Activated naive CD4-positive, alpha-beta T cell treated with anti-CD3 and anti-CD28 coated beads, Interleukin-2, amount 50 U/mL, for 72 hours (primary cell): ENCODE results near the gene ADAM22. TPM values are rescaled to one million over a fixed set of nuclear protein-coding genes. Genes with fewer than 3 reads are reported as not detected.

Source experiments
- ATAC-seq, 2 donors: fragments of 150-1000 bp; cut with Tn5 transposase; 2 replicates each; pipeline ENCODE4 v1.10.0; 2021; ENCODE audit warnings: mild to moderate bottlenecking in 2 of 2, moderate library complexity in 2 of 2
- DNase-seq, 2 donors: peaks; one replicate each; pipeline ENCODE4 v3.0.0; 2021 to 2022; ENCODE audit warnings: low spot score in 2 of 2
- H3K27ac Mint-ChIP-seq, 2 donors: one replicate each; pipeline ENCODE4 v1.8.0; 2022; ENCODE audit warnings: mild to moderate bottlenecking in 2 of 2, mixed read lengths in 2 of 2
- H3K36me3 Mint-ChIP-seq, 2 donors: one replicate each; pipeline ENCODE4 v1.8.0; 2022; ENCODE audit warnings: mixed read lengths in 2 of 2
- H3K9me3 Mint-ChIP-seq, 2 donors: one replicate each; pipeline ENCODE4 v1.8.0; 2022; ENCODE audit warnings: mixed read lengths in 2 of 2
- total RNA-seq, 2 donors: library from RNA; stranded (reverse); gene quantifications; one replicate each; pipeline ENCODE4 v1.2.3, GENCODE V29; 2022

The ADAM22 gene
- total RNA-seq, 2 donors from 2014 or later: 0.27 to 1.3 TPM

- no peaks in the 10 kb centered on the region for H3K9me3 Mint-ChIP-seq
- DNase-seq: no peak
- H3K27ac Mint-ChIP-seq: no peak overlapping the region
- ATAC-seq: no peak
- peaks cover 11 to 39% of the 10 kb centered on the region in 2 donors for H3K36me3 Mint-ChIP-seq
These were observed 269.4 kb downstream of the ADAM22 start for GRCh38 chr7:88203401-88203800.

GRCh38 chr7:88204525-88205110, 270.6 kb downstream of the ADAM22 start:
- Mint-ChIP-seq H3K27ac (peak overlapping the region in 1 of 2 donors; percentile 47), H3K9me3 (no peaks in the 10 kb centered on the region), H3K36me3 (peaks cover 11 to 47% of the 10 kb centered on the region in 2 donors)
- ATAC-seq (no peak), DNase-seq (no peak)

- ATAC-seq (no peak), DNase-seq (no peak)
- Mint-ChIP-seq H3K9me3 (no peaks in the 10 kb centered on the region), H3K36me3 (peaks cover 11 to 47% of the 10 kb centered on the region in 2 donors), H3K27ac (no peak overlapping the region)
These were observed 271.1 kb downstream of the ADAM22 start for GRCh38 chr7:88205179-88205578.

GRCh38 chr7:88206254-88206653, 272.2 kb downstream of the ADAM22 start:
- Mint-ChIP-seq H3K36me3 (peaks cover 11 to 47% of the 10 kb centered on the region in 2 donors), H3K9me3 (no peaks in the 10 kb centered on the region), H3K27ac (no peak overlapping the region)
- ATAC-seq (no peak), DNase-seq (no peak)

- no peak for DNase-seq
- no peak for ATAC-seq
- Mint-ChIP-seq H3K36me3 (peaks cover 5 to 43% of the 10 kb centered on the region in 2 donors), H3K27ac (no peak overlapping the region), H3K9me3 (no peaks in the 10 kb centered on the region)
These were observed 274.5 kb downstream of the ADAM22 start for GRCh38 chr7:88208521-88208920.

- no peak overlapping the region for H3K27ac Mint-ChIP-seq
These were observed 278.9 kb downstream of the ADAM22 start for GRCh38 chr7:88212918-88213317.

GRCh38 chr7:88214456-88214855, 280.4 kb downstream of the ADAM22 start:
- Mint-ChIP-seq H3K9me3 (no peaks in the 10 kb centered on the region), H3K36me3 (peaks cover 25 to 49% of the 10 kb centered on the region in 2 donors), H3K27ac (no peak overlapping the region)
- DNase-seq: no peak
- ATAC-seq: no peak

More at GRCh38 chr7:88212918-88213317, 278.9 kb downstream of the ADAM22 start:
- DNase-seq (no peak), ATAC-seq (no peak)
- H3K9me3 Mint-ChIP-seq: no peaks in the 10 kb centered on the region
- H3K36me3 Mint-ChIP-seq: peaks cover 18 to 47% of the 10 kb centered on the region in 2 donors

GRCh38 chr7:88215295-88215694, 281.2 kb downstream of the ADAM22 start:
- no peak overlapping the region for H3K27ac Mint-ChIP-seq
- DNase-seq: no peak
- H3K9me3 Mint-ChIP-seq: no peaks in the 10 kb centered on the region
- H3K36me3 Mint-ChIP-seq: peaks cover 25 to 49% of the 10 kb centered on the region in 2 donors
- ATAC-seq: no peak

- DNase-seq (no peak), ATAC-seq (no peak)
- no peak overlapping the region for H3K27ac Mint-ChIP-seq
- H3K9me3 Mint-ChIP-seq: no peaks in the 10 kb centered on the region
- peaks cover 25 to 49% of the 10 kb centered on the region in 2 donors for H3K36me3 Mint-ChIP-seq
These were observed 282.2 kb downstream of the ADAM22 start for GRCh38 chr7:88216276-88216675.

- peaks cover 25 to 43% of the 10 kb centered on the region in 2 donors for H3K36me3 Mint-ChIP-seq
- H3K27ac Mint-ChIP-seq: peak overlapping the region in 1 of 2 donors; percentile 93
- H3K9me3 Mint-ChIP-seq: no peaks in the 10 kb centered on the region
- no peak for DNase-seq
- no peak for ATAC-seq
These were observed 283.8 kb downstream of the ADAM22 start for GRCh38 chr7:88217675-88218428.

GRCh38 chr7:88218429-88218745, 284.3 kb downstream of the ADAM22 start:
- DNase-seq: no peak
- Mint-ChIP-seq H3K27ac (peak overlapping the region; percentile 93 to 96), H3K9me3 (no peaks in the 10 kb centered on the region), H3K36me3 (peaks cover 25 to 43% of the 10 kb centered on the region in 2 donors)
- ATAC-seq: no peak

- Mint-ChIP-seq H3K27ac (peak overlapping the region; percentile 93 to 96), H3K36me3 (peaks cover 23 to 39% of the 10 kb centered on the region in 2 donors), H3K9me3 (no peaks in the 10 kb centered on the region)
- peak in 1 of 2 donors; percentile 35 for ATAC-seq
- DNase-seq: peak; percentile 19 to 56
These were observed 285.0 kb downstream of the ADAM22 start for GRCh38 chr7:88218836-88219605.

GRCh38 chr7:88219781-88220747, 286.0 kb downstream of the ADAM22 start, which contains the start of gene SRI:
Gene SRI (minus strand): TSS chr7:88220038. CDS start chr7:88220026, 12 bp downstream.
- peak; percentile 90 to 94 for DNase-seq
- H3K36me3 Mint-ChIP-seq: peaks cover 16 to 29% of the 10 kb centered on the region in 2 donors
- H3K27ac Mint-ChIP-seq: peak within 1 kb of the TSS; percentile 93 to 99
- peak; percentile 97 to 99 for ATAC-seq
- no peaks in the 10 kb centered on the region for H3K9me3 Mint-ChIP-seq

GRCh38 chr7:88223265-88223664, 289.2 kb downstream of the ADAM22 start:
- no peak for DNase-seq

GRCh38 chr7:88224601-88225275, 290.7 kb downstream of the ADAM22 start:
- Mint-ChIP-seq H3K36me3 (peaks cover 0 to 6% of the 10 kb centered on the region in 2 donors), H3K27ac (no peak overlapping the region), H3K9me3 (no peaks in the 10 kb centered on the region)
- DNase-seq (no peak), ATAC-seq (no peak)

More at GRCh38 chr7:88223265-88223664, 289.2 kb downstream of the ADAM22 start:
- Mint-ChIP-seq H3K27ac (no peak overlapping the region), H3K9me3 (no peaks in the 10 kb centered on the region), H3K36me3 (peaks cover 7 to 9% of the 10 kb centered on the region in 2 donors)
- ATAC-seq: no peak
